Smooth muscle cell of the umbilical artery (primary cell): ENCODE data around the gene DPP6. TPM values are rescaled to one million over a fixed set of nuclear protein-coding genes. Genes with fewer than 3 reads are reported as not detected.

Experiments
- total RNA-seq: library from RNA; depleted of rRNA; stranded (reverse); fragments of >200 nt; gene quantifications from 2 replicates; pipeline ENCODE4 v1.2.3, GENCODE V29; 2014

DPP6 gene
- not detected in 2 replicates for total RNA-seq

DNA sequence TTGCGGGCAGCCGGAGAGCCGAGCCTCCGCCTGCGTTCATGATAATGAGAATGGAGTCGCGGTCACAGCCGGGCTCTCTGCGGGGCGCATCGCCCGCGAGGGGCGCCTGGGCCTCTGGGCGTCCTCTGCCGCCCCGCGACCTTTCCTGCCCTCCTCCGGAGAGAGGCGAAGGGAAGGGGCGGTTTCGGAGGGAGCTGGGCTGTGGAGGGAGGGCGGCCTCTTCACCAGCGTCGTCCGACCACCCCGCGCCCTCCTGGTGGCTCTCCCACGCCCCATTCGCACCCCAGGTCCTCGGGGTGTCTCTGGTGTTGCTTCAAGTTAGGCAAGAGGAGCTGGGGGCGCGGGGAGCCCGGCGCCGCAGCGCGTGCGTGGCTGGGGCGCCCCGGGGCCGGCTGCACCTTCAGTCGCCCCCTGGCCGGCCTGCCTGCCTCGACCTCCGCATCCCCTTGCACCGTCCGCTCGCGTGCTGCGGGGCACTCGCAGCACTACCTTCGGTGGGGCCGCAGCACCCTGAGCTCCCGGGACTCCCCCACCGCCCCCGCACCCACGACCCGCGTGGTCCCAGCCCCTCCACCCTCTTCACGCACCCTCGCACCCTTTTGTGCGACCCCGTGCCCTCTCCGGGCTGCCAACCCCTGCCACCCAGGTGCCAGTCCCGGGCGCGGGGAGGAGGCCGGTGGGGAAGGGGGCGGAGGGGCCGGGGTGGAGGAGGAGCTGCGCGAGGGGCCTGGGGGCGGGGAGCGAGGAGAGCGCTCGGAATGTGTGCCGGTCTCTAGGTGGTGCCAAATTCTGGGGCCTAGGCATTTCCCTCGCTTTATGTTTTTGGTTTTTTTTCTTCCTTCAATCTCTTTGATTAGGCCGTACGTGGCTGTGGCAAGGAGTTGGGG lies at the start of gene DPP6:
DPP6 (plus strand) TSS at position 756 of the 887 bp plus-strand sequence.

